BJ (cell line): ENCODE data around the gene S100A2. TPM values are rescaled to one million over a fixed set of nuclear protein-coding genes. Genes with fewer than 3 reads are reported as not detected.

Source experiments
- CTCF ChIA-PET: fragments of 350-600 bp; formaldehyde crosslinking; extraction: SDS; loops from one replicate; lab custom pipeline; 2021; ENCODE audit warnings: antibody characterized with exemption, inconsistent platforms; lab: Yijun Ruan, JAX
- POLR2A ChIA-PET: fragments of 300-600 bp; sonication (Branson Sonifier 250); formaldehyde crosslinking; extraction: SDS; loops from one replicate; lab custom pipeline; 2021; ENCODE audit warnings: antibody characterized with exemption; lab: Charles Lee
- DNase-seq: peaks from one replicate; pipeline ENCODE4 v3.0.0-alpha.2; 2011; ENCODE audit warnings: low read depth
- H3K27me3 ChIP-seq: 2 replicates; pipeline ENCODE4 v1.6.0; 2011; ENCODE audit warnings: low read length; ENCODE audit not compliant: control insufficient read depth, insufficient read depth
- H3K36me3 ChIP-seq: 2 replicates; pipeline ENCODE4 v1.5.1; 2011; ENCODE audit warnings: low read length; ENCODE audit not compliant: control insufficient read depth, insufficient read depth
- H3K4me3 ChIP-seq: 2 replicates; pipeline ENCODE4 v1.5.1; 2011; ENCODE audit warnings: low read depth, mild to moderate bottlenecking, control low read depth, low read length
- CTCF ChIP-seq: IDR thresholded peaks from 2 replicates; pipeline ENCODE4 v1.5.1; 2011; ENCODE audit warnings: low read depth, mild to moderate bottlenecking, control low read depth, inconsistent platforms, low read length, moderate library complexity; ENCODE audit not compliant: insufficient read depth
- polyA plus RNA-seq: library from polyadenylated mRNA; depleted of rRNA; stranded (reverse); fragments of >200 nt; gene quantifications from 2 replicates; pipeline ENCODE4 v1.2.3, GENCODE V29; 2011

The S100A2 gene
- polyA plus RNA-seq, 1 experiment = 2.7 TPM

- TF ChIP-seq CTCF = no peak
- POLR2A ChIA-PET = no interaction called here
- H3K27me3 ChIP-seq = no peaks in the 10 kb centered on the region
- CTCF ChIA-PET = interaction anchor here (1.3 to 8.1 kb wide), 3 partner anchors 8 to 34 kb away, joined by 6 to 164 read pairs (median 39); partner anchors contain the start of gene S100A3
- H3K4me3 ChIP-seq = peak overlapping the region; percentile 63; the same call in 1 of the 2 replicates
- peaks cover 2% of the 10 kb centered on the region; the same call in 1 of the 2 replicates for H3K36me3 ChIP-seq
- no peak for DNase-seq
Observed at GRCh38 chr1:153536671-153537375, 28.8 kb downstream of the S100A2 start.

- Histone ChIP-seq H3K36me3 (peaks cover 2% of the 10 kb centered on the region; the same call in 1 of the 2 replicates), H3K27me3 (no peaks in the 10 kb centered on the region), H3K4me3 (peak overlapping the region; percentile 63)
- ChIA-PET CTCF (interaction anchor here (0.6 to 8.1 kb wide), 10 partner anchors 9 to 455 kb away, joined by 3 to 164 read pairs (median 6); partner anchors contain the start of genes RPS27, S100A2 and S100A3), POLR2A (interaction anchor here (0.6 to 4.2 kb wide), 4 partner anchors 9 to 98 kb away, joined by 3 to 36 read pairs (median 12); partner anchors contain the start of genes CHTOP and S100A4)
- TF ChIP-seq CTCF = no peak
- peak; percentile 77 for DNase-seq
Observed at GRCh38 chr1:153536012-153536670, 29.5 kb downstream of the S100A2 start.

- no peaks in the 10 kb centered on the region for H3K27me3 ChIP-seq
- ChIA-PET CTCF (interaction anchor here (0.6 to 8.1 kb wide), 14 partner anchors 9 to 455 kb away, joined by 3 to 164 read pairs (median 5); partner anchors contain the start of genes RPS27, S100A13, S100A2 and S100A3), POLR2A (interaction anchor here (0.6 to 4.2 kb wide), 4 partner anchors 9 to 99 kb away, joined by 3 to 36 read pairs (median 12); partner anchors contain the start of genes CHTOP and S100A4)
- H3K4me3 ChIP-seq = peak within 1 kb of the TSS; percentile 63
- no peak for DNase-seq
- TF ChIP-seq CTCF = peak; percentile 26; the same call in 1 of the 2 replicates
- peaks cover 2% of the 10 kb centered on the region; the same call in 1 of the 2 replicates for H3K36me3 ChIP-seq
Observed at GRCh38 chr1:153535242-153536011, 30.2 kb downstream of the S100A2 start, which contains the start of gene S100A6. S100A6 (minus strand) TSS chr1:153535991; CDS start chr1:153535339, 652 bp downstream.

GRCh38 chr1:153534925-153535241 lies 30.8 kb downstream of the S100A2 start:
- CTCF ChIA-PET = interaction anchor here (0.7 to 8.1 kb wide), 10 partner anchors 9 to 93 kb away, joined by 3 to 164 read pairs (median 6); partner anchors contain the start of genes S100A13, S100A2 and S100A3
- no peak for TF ChIP-seq CTCF

More at GRCh38 chr1:153534925-153535241, 30.8 kb downstream of the S100A2 start:
- H3K4me3 ChIP-seq = peak overlapping the region; percentile 63
- H3K36me3 ChIP-seq = peaks cover 2% of the 10 kb centered on the region; the same call in 1 of the 2 replicates
- no peaks in the 10 kb centered on the region for H3K27me3 ChIP-seq
- DNase-seq = no peak
- POLR2A ChIA-PET = interaction anchor here (1.8 to 4.2 kb wide), 3 partner anchors 10 to 99 kb away, joined by 8 to 36 read pairs (median 16); partner anchors contain the start of genes CHTOP and S100A4
